Calu3 (cell line): Measurements from ENCODE around the gene PCDHB5. TPM values are rescaled to one million over a fixed set of nuclear protein-coding genes. Genes with fewer than 3 reads are reported as not detected.
"Not testable (repeated sequence)": the region's sequence is repeated elsewhere in the genome, so short reads cannot be mapped to it uniquely, and the experiment has no call there.

Experiments
- BruUV-seq: library from RNA; stranded (reverse); fragments of 400-500 nt; replicated peaks from 2 replicates; lab custom pipeline; 2021; lab: Mats Ljungman, UMichigan
- CTCF ChIA-PET: fragments of 300-600 bp; sonication (Branson Sonifier 250); formaldehyde crosslinking; loops from one replicate; lab custom pipeline; 2022; ENCODE audit warnings: antibody characterized with exemption; lab: Charles Lee
- DNase-seq: peaks from one replicate; pipeline ENCODE4 v3.0.0; 2022
- H3K27ac Mint-ChIP-seq: one replicate; pipeline ENCODE4 v1.8.0; 2022; ENCODE audit warnings: mixed read lengths; ENCODE audit not compliant: unreplicated experiment
- H3K27me3 Mint-ChIP-seq: one replicate; pipeline ENCODE4 v1.8.0; 2022; ENCODE audit warnings: mixed read lengths; ENCODE audit not compliant: unreplicated experiment
- H3K36me3 Mint-ChIP-seq: one replicate; pipeline ENCODE4 v1.8.0; 2022; ENCODE audit warnings: mild to moderate bottlenecking, moderate library complexity, mixed read lengths; ENCODE audit not compliant: insufficient read depth, unreplicated experiment
- H3K4me1 Mint-ChIP-seq: one replicate; pipeline ENCODE4 v1.8.0; 2022; ENCODE audit warnings: mild to moderate bottlenecking, low read depth, mixed read lengths; ENCODE audit not compliant: unreplicated experiment
- H3K4me3 Mint-ChIP-seq: one replicate; pipeline ENCODE4 v1.8.0; 2022; ENCODE audit warnings: mild to moderate bottlenecking, low read depth, moderate library complexity, mixed read lengths; ENCODE audit not compliant: unreplicated experiment
- H3K9me3 Mint-ChIP-seq: one replicate; pipeline ENCODE4 v1.8.0; 2022; ENCODE audit warnings: low read depth, mixed read lengths; ENCODE audit not compliant: unreplicated experiment
- intact Hi-C: fragments of 100-400 bp; cut with micrococcal nuclease; formaldehyde crosslinking; loops from one replicate; pipeline ENCODE4 v1.10.0; 2022; ENCODE audit not compliant: unreplicated experiment
- total RNA-seq: library from RNA; stranded (reverse); gene quantifications from 2 replicates; pipeline ENCODE4 v1.2.3, GENCODE V29; 2022
- TF ChIP-seq, protein P1 (sequence below): fragments of 200-600 bp; IDR thresholded peaks from one replicate; pipeline ENCODE4 v1.8.0; 2022; ENCODE audit warnings: antibody characterized with exemption; ENCODE audit not compliant: unreplicated experiment

PCDHB5 gene
- total RNA-seq, 1 experiment from 2014 or later, result not detected

DNA sequence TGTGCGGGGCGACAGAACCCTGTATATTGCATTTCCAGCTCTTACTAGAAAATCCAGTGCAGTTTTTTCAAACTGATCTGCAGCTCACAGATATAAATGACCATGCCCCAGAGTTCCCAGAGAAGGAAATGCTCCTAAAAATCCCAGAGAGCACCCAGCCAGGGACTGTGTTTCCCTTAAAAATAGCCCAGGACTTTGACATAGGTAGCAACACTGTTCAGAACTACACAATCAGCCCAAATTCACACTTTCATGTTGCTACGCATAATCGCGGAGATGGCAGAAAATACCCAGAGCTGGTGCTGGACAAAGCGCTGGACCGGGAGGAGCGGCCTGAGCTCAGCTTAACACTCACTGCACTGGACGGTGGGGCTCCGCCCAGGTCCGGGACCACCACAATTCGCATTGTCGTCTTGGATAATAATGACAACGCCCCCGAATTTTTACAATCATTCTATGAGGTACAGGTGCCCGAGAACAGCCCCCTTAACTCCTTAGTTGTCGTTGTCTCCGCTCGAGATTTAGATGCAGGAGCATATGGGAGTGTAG lies 786 bp downstream of the PCDHB5 start:
- Mint-ChIP-seq H3K27ac (no peak overlapping the region), H3K36me3 (no peaks in the 10 kb centered on the region), H3K4me1 (no peaks in the 10 kb centered on the region), H3K27me3 (no peaks in the 10 kb centered on the region), H3K9me3 (peaks cover 11% of the 10 kb centered on the region), H3K4me3 (no peak overlapping the region)
- no TSS peak for BruUV-seq
- TF ChIP-seq, protein P1, sequence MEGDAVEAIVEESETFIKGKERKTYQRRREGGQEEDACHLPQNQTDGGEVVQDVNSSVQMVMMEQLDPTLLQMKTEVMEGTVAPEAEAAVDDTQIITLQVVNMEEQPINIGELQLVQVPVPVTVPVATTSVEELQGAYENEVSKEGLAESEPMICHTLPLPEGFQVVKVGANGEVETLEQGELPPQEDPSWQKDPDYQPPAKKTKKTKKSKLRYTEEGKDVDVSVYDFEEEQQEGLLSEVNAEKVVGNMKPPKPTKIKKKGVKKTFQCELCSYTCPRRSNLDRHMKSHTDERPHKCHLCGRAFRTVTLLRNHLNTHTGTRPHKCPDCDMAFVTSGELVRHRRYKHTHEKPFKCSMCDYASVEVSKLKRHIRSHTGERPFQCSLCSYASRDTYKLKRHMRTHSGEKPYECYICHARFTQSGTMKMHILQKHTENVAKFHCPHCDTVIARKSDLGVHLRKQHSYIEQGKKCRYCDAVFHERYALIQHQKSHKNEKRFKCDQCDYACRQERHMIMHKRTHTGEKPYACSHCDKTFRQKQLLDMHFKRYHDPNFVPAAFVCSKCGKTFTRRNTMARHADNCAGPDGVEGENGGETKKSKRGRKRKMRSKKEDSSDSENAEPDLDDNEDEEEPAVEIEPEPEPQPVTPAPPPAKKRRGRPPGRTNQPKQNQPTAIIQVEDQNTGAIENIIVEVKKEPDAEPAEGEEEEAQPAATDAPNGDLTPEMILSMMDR, result no peak
- intact Hi-C loops, result no loop called here
- no peak for DNase-seq
- CTCF ChIA-PET, result no interaction called here

- H3K4me1 Mint-ChIP-seq, H3K27ac Mint-ChIP-seq, DNase-seq, intact Hi-C loops, H3K27me3 Mint-ChIP-seq, H3K36me3 Mint-ChIP-seq, BruUV-seq, CTCF ChIA-PET, H3K4me3 Mint-ChIP-seq: not testable (repeated sequence)
- H3K9me3 Mint-ChIP-seq, result peaks cover 18% of the 10 kb centered on the region
Measured at GRCh38 chr5:141137346-141137745, 2.3 kb downstream of the PCDHB5 start.

DNA sequence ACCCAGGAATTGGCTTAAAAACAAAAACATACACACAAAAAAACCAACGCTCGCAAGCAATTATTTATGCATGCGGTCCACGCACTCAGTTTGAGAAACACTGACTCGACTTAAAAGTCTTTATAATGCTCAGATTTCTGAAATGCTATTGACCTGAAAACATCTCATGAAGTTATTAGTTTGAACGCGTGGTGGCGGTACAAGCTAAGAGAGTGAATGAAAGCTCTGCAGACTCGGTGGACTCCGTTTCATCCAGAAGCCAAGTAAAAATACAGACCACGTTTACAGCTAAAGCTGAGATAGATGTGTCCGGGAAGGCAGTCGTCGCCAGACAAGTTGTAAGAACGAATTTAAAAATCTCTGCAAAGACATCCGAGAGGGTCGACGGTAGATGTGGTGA lies 14.8 kb downstream of the PCDHB5 start, which contains the start of gene PCDHB6:
PCDHB6 (plus strand) TSS at position 246 of the 400 bp plus-strand sequence. CDS start 201 bp downstream, outside the sequence.
- Mint-ChIP-seq H3K9me3 (peaks cover 15% of the 10 kb centered on the region), H3K36me3 (no peaks in the 10 kb centered on the region), H3K4me3 (no peak within 1 kb of the TSS), H3K27ac (no peak within 1 kb of the TSS), H3K27me3 (no peaks in the 10 kb centered on the region), H3K4me1 (no peaks in the 10 kb centered on the region)
- TF ChIP-seq, protein P1, result no peak
- CTCF ChIA-PET, result no interaction called here
- intact Hi-C loops, result no loop called here
- DNase-seq, result no peak
- no TSS peak for BruUV-seq

DNA sequence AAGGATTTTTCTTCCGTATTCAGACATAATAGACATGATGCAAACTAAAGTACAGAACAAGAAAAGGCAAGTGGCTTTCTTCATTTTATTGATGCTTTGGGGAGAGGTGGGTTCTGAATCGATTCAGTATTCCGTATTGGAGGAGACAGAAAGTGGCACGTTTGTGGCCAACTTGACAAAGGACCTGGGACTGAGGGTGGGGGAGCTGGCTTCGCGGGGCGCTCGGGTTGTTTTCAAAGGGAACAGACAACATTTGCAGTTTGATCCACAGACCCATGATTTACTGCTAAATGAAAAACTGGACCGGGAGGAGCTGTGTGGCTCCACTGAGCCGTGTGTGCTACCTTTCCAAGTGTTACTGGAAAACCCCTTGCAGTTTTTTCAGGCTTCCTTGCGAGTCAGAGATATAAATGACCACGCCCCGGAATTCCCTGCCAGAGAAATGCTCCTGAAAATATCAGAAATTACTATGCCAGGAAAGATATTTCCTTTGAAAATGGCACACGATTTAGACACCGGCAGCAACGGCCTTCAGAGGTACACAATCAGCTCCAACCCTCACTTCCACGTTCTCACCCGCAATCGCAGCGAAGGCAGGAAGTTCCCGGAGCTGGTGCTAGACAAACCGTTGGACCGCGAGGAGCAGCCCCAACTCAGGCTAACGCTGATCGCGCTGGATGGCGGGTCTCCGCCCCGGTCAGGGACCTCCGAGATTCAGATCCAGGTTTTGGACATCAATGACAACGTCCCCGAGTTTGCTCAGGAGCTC lies 15.4 kb downstream of the PCDHB5 start:
- no peak for DNase-seq
- Mint-ChIP-seq H3K9me3 (peaks cover 17% of the 10 kb centered on the region), H3K36me3 (no peaks in the 10 kb centered on the region), H3K27ac (no peak overlapping the region), H3K4me1 (no peaks in the 10 kb centered on the region), H3K27me3 (no peaks in the 10 kb centered on the region), H3K4me3 (no peak overlapping the region)
- TF ChIP-seq, protein P1, result no peak
- BruUV-seq, result no TSS peak
- CTCF ChIA-PET, result no interaction called here
- intact Hi-C loops, result no loop called here

DNA sequence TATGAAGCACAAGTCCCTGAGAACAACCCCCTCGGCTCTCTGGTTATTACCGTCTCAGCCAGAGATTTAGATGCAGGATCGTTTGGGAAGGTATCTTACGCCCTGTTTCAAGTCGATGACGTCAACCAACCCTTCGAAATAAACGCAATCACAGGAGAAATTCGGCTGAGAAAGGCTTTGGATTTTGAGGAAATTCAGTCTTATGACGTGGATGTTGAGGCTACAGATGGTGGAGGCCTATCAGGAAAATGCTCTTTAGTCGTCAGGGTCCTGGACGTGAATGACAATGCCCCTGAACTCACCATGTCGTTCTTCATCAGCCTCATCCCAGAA lies 16.0 kb downstream of the PCDHB5 start:
- Mint-ChIP-seq H3K27ac (no peak overlapping the region), H3K9me3 (peaks cover 15% of the 10 kb centered on the region), H3K27me3 (no peaks in the 10 kb centered on the region), H3K36me3 (no peaks in the 10 kb centered on the region), H3K4me3 (no peak overlapping the region), H3K4me1 (no peaks in the 10 kb centered on the region)
- no peak for DNase-seq
- intact Hi-C loops, result no loop called here
- TF ChIP-seq, protein P1, result no peak
- CTCF ChIA-PET, result no interaction called here
- no TSS peak for BruUV-seq

DNA sequence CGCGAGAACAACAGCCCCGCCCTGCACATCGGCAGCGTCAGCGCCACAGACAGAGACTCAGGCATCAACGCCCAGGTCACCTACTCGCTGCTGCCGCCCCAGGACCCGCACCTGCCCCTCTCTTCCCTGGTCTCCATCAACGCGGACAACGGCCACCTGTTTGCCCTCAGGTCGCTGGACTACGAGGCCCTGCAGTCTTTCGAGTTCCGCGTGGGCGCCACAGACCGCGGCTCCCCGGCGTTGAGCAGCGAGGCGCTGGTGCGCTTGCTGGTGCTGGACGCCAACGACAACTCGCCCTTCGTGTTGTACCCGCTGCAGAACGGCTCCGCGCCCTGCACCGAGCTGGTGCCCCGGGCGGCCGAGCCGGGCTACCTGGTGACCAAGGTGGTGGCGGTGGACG lies 16.6 kb downstream of the PCDHB5 start:
- H3K4me3 Mint-ChIP-seq, BruUV-seq, H3K27ac Mint-ChIP-seq, H3K4me1 Mint-ChIP-seq, H3K27me3 Mint-ChIP-seq, H3K36me3 Mint-ChIP-seq, intact Hi-C loops, CTCF ChIA-PET, DNase-seq: not testable (repeated sequence)
- peaks cover 14% of the 10 kb centered on the region for H3K9me3 Mint-ChIP-seq

DNA sequence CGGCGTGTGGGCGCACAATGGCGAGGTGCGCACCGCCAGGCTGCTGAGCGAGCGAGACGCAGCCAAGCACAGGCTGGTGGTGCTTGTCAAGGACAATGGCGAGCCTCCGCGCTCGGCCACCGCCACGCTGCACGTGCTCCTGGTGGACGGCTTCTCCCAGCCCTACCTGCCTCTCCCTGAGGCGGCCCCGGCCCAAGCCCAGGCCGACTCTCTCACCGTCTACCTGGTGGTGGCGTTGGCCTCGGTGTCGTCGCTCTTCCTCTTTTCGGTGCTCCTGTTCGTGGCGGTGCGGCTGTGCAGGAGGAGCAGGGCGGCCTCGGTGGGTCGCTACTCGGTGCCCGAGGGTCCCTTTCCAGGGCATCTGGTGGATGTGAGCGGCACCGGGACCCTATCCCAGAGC lies 17.1 kb downstream of the PCDHB5 start:
- H3K4me3 Mint-ChIP-seq, H3K27ac Mint-ChIP-seq, CTCF ChIA-PET, BruUV-seq, H3K4me1 Mint-ChIP-seq, DNase-seq, H3K27me3 Mint-ChIP-seq, intact Hi-C loops, H3K36me3 Mint-ChIP-seq: not testable (repeated sequence)
- peaks cover 14% of the 10 kb centered on the region for H3K9me3 Mint-ChIP-seq
